ENCODE results near the gene POU3F1.

POU3F1 gene

GRCh38 chr1:38093569-38094520, 47.3 kb upstream of the POU3F1 start:
- H3K27ac ChIP-seq (ENCODE audit: extremely low read depth, low read depth, low read length): no peak overlapping the region

GRCh38 chr1:38092256-38092655, 45.7 kb upstream of the POU3F1 start:
- CTCF ChIA-PET: interaction anchor here (1.3 kb wide), 1 partner anchor 20 kb away, joined by 3 read pairs; no protein-coding TSS in a partner anchor
- H3K27ac ChIP-seq (ENCODE audit: extremely low read depth, low read depth, low read length): no peak overlapping the region
- no peaks in the 10 kb centered on the region for H3K9me3 ChIP-seq (ENCODE audit: control insufficient read depth, insufficient read depth, low read depth, low read length)

More at GRCh38 chr1:38093569-38094520, 47.3 kb upstream of the POU3F1 start:
- CTCF ChIA-PET: no interaction called here
- H3K36me3 ChIP-seq (ENCODE audit: control insufficient read depth in 2 of 2, insufficient read depth in 1 of 2, low read length in 2 of 2): no peaks in the 10 kb centered on the region
- TF ChIP-seq ZNF394 (tag by site-specific recombination; IDR thresholded peaks at IDR 0.05; ENCODE audit: borderline replicate concordance) (no peak), ZNF837 (tag by site-specific recombination; IDR thresholded peaks at IDR 0.05) (no peak), ZNF10 (tag by site-specific recombination; IDR thresholded peaks at IDR 0.05) (no peak)
- no peaks in the 10 kb centered on the region for H3K9me3 ChIP-seq (ENCODE audit: control insufficient read depth, insufficient read depth, low read depth, low read length)
- H3K4me3 ChIP-seq (ENCODE audit: low read depth, low read length): no peak overlapping the region
- H3K4me1 ChIP-seq (ENCODE audit: control insufficient read depth, insufficient read depth, low read length): no peaks in the 10 kb centered on the region
- POLR2A ChIA-PET: no interaction called here

More at GRCh38 chr1:38092256-38092655, 45.7 kb upstream of the POU3F1 start:
- H3K4me3 ChIP-seq (ENCODE audit: low read depth, low read length): no peak overlapping the region
- POLR2A ChIA-PET: no interaction called here
- no peaks in the 10 kb centered on the region for H3K4me1 ChIP-seq (ENCODE audit: control insufficient read depth, insufficient read depth, low read length)
- TF ChIP-seq ZNF510 (tag by site-specific recombination; IDR thresholded peaks at IDR 0.05; ENCODE audit: insufficient replicate concordance) (no peak), WT1 (tag by site-specific recombination; IDR thresholded peaks at IDR 0.05) (no peak), KLF9 (tag by site-specific recombination; IDR thresholded peaks at IDR 0.05; ENCODE audit: low read depth) (no peak), ZBTB20 (tag by site-specific recombination; IDR thresholded peaks at IDR 0.05) (no peak), PATZ1 (tag by site-specific recombination; IDR thresholded peaks at IDR 0.05) (no peak), ZNF146 (tag by site-specific recombination; IDR thresholded peaks at IDR 0.05) (no peak), PBX3 (CRISPR knock-in tag; IDR thresholded peaks at IDR 0.05) (no peak), ZBTB26 (tag by site-specific recombination; optimal IDR thresholded peaks at IDR 0.05) (no peak), PRDM6 (tag by site-specific recombination; IDR thresholded peaks at IDR 0.05) (no peak), MEIS1 (CRISPR knock-in tag; IDR thresholded peaks at IDR 0.05; ENCODE audit: borderline replicate concordance) (no peak), SALL2 (tag by site-specific recombination; IDR thresholded peaks at IDR 0.05; ENCODE audit: borderline replicate concordance) (no peak), ZNF48 (tag by site-specific recombination; IDR thresholded peaks at IDR 0.05) (no peak)
- H3K36me3 ChIP-seq (ENCODE audit: control insufficient read depth in 2 of 2, insufficient read depth in 1 of 2, low read length in 2 of 2): no peaks in the 10 kb centered on the region
